IMR-90 (cell line): ENCODE measurements around the gene RWDD1. TPM values are rescaled to one million over a fixed set of nuclear protein-coding genes. Genes with fewer than 3 reads are reported as not detected.

Experiments
- ATAC-seq: fragments of 200-7000 bp; cut with Tn5 transposase; 2 replicates; pipeline ENCODE4 v1.9.1; 2020; ENCODE audit warnings: low read depth, mild to moderate bottlenecking, moderate library complexity
- BruUV-seq: library from RNA; stranded (reverse); fragments of 400-500 nt; replicated peaks from 2 replicates; lab custom pipeline; 2021; lab: Mats Ljungman, UMichigan
- CTCF ChIA-PET: fragments of 300-600 bp; formaldehyde crosslinking; extraction: SDS; loops from one replicate; lab custom pipeline; 2021; ENCODE audit warnings: antibody characterized with exemption; lab: Yijun Ruan, JAX
- POLR2A ChIA-PET: fragments of 300-600 bp; sonication (Branson Sonifier 250); formaldehyde crosslinking; loops from one replicate; lab custom pipeline; 2022; ENCODE audit warnings: antibody characterized with exemption; ENCODE audit not compliant: unreplicated experiment; lab: Charles Lee
- DNase-seq: peaks from one replicate; pipeline ENCODE4 v3.0.0; 2013
- H2AFZ ChIP-seq: replicated peaks from 2 replicates; pipeline ENCODE3; 2013; ENCODE audit warnings: low read length, mild to moderate bottlenecking; ENCODE audit not compliant: poor library complexity
- H2AK5ac ChIP-seq: 2 replicates; pipeline ENCODE4 v1.6.1; 2013; ENCODE audit warnings: low read depth, low read length, inconsistent platforms
- H2AK9ac ChIP-seq: replicated peaks from 2 replicates; pipeline ENCODE3; 2013; ENCODE audit warnings: mild to moderate bottlenecking, low read depth, low read length, moderate library complexity; ENCODE audit not compliant: poor library complexity
- H2BK120ac ChIP-seq: 2 replicates; pipeline ENCODE4 v1.6.1; 2013; ENCODE audit warnings: low read depth, low read length, inconsistent platforms
- H2BK15ac ChIP-seq: 3 replicates; pipeline ENCODE4 v1.6.1; 2013; ENCODE audit warnings: low read depth, low read length, inconsistent platforms
- H2BK20ac ChIP-seq: 2 replicates; pipeline ENCODE4 v1.6.1; 2013; ENCODE audit warnings: low read depth, mild to moderate bottlenecking, inconsistent platforms, low read length, moderate library complexity
- H2BK5ac ChIP-seq: 2 replicates; pipeline ENCODE4 v1.6.1; 2013; ENCODE audit warnings: mild to moderate bottlenecking, low read depth, low read length, inconsistent platforms; ENCODE audit not compliant: poor library complexity, severe bottlenecking
- H3K14ac ChIP-seq: replicated peaks from 2 replicates; pipeline ENCODE4 v1.6.1; 2013; ENCODE audit warnings: low read depth, low read length, inconsistent platforms
- H3K18ac ChIP-seq: 2 replicates; pipeline ENCODE4 v1.6.1; 2013; ENCODE audit warnings: low read depth, low read length, control low read depth
- H3K23ac ChIP-seq: 2 replicates; pipeline ENCODE4 v1.6.1; 2013; ENCODE audit warnings: low read depth, low read length, inconsistent platforms
- H3K27ac ChIP-seq: 2 replicates; pipeline ENCODE4 v1.5.1; 2013; ENCODE audit warnings: mild to moderate bottlenecking, control low read depth, low read length; ENCODE audit not compliant: insufficient read depth
- H3K27me3 ChIP-seq: 2 replicates; pipeline ENCODE4 v1.6.1; 2013; ENCODE audit warnings: low read length; ENCODE audit not compliant: control insufficient read depth, insufficient read depth
- H3K36me3 ChIP-seq: 2 replicates; pipeline ENCODE4 v1.6.1; 2013; ENCODE audit warnings: low read length, mixed read lengths; ENCODE audit not compliant: control insufficient read depth, insufficient read depth
- H3K4ac ChIP-seq: 2 replicates; pipeline ENCODE4 v1.6.1; 2013; ENCODE audit warnings: low read depth, low read length, inconsistent platforms
- H3K4me1 ChIP-seq: 2 replicates; pipeline ENCODE4 v1.6.1; 2013; ENCODE audit warnings: low read length, mixed read lengths; ENCODE audit not compliant: control insufficient read depth, insufficient read depth
- H3K4me2 ChIP-seq: 2 replicates; pipeline ENCODE4 v1.6.1; 2013; ENCODE audit warnings: low read depth, mild to moderate bottlenecking, control low read depth, low read length, moderate library complexity
- H3K4me3 ChIP-seq: 2 replicates; pipeline ENCODE4 v1.5.1; 2013; ENCODE audit warnings: low read depth, mild to moderate bottlenecking, control low read depth, low read length, moderate library complexity; ENCODE audit not compliant: insufficient read depth
- H3K56ac ChIP-seq: 2 replicates; pipeline ENCODE4 v1.6.1; 2013; ENCODE audit warnings: low read length, inconsistent platforms; ENCODE audit not compliant: insufficient read depth; ENCODE audit errors: extremely low read depth
- H3K79me1 ChIP-seq, 2 experiments: 2 replicates each; pipeline ENCODE4 v1.6.1; 2013; ENCODE audit warnings: low read length in 2 of 2, inconsistent platforms in 1 of 2, low read depth in 1 of 2
- H3K9ac ChIP-seq: 2 replicates; pipeline ENCODE4 v1.6.1; 2013; ENCODE audit warnings: low read depth, low read length, control low read depth
- H3K9me1 ChIP-seq: 2 replicates; pipeline ENCODE4 v1.6.1; 2013; ENCODE audit warnings: low read length, inconsistent platforms; ENCODE audit not compliant: insufficient read depth
- H3K9me3 ChIP-seq: 2 replicates; pipeline ENCODE4 v1.6.1; 2013; ENCODE audit warnings: low read length; ENCODE audit not compliant: control insufficient read depth, insufficient read depth
- H4K20me1 ChIP-seq: 2 replicates; pipeline ENCODE4 v1.6.1; 2013; ENCODE audit warnings: low read length, inconsistent platforms; ENCODE audit not compliant: insufficient read depth
- H4K5ac ChIP-seq: 2 replicates; pipeline ENCODE4 v1.6.1; 2013; ENCODE audit warnings: mild to moderate bottlenecking, low read depth, low read length, control low read depth
- H4K8ac ChIP-seq, 2 experiments: 2 replicates each; pipeline ENCODE4 v1.6.1; 2013; ENCODE audit warnings: low read depth in 2 of 2, low read length in 2 of 2, control low read depth in 1 of 2, inconsistent platforms in 1 of 2
- H4K91ac ChIP-seq: 2 replicates; pipeline ENCODE4 v1.6.1; 2013; ENCODE audit warnings: low read depth, low read length, inconsistent platforms; ENCODE audit not compliant: insufficient read depth
- BHLHE40 ChIP-seq: fragments of 150-350 bp; IDR thresholded peaks from 2 replicates; pipeline ENCODE4 v1.6.1; 2016; ENCODE audit warnings: mild to moderate bottlenecking, low read depth, low read length
- CEBPB ChIP-seq: IDR thresholded peaks from 2 replicates; pipeline ENCODE4 v1.6.1; 2012; ENCODE audit warnings: low read depth, low read length, improper control_type of control experiment
- MAFK ChIP-seq: IDR thresholded peaks from 2 replicates; pipeline ENCODE4 v1.6.1; 2012; ENCODE audit warnings: low read depth, low read length, improper control_type of control experiment
- MXI1 ChIP-seq: IDR thresholded peaks from 2 replicates; pipeline ENCODE4 v1.6.1; 2012; ENCODE audit warnings: low read depth, mild to moderate bottlenecking, low read length, moderate library complexity, borderline replicate concordance
- NFE2L2 ChIP-seq: fragments of 150-350 bp; IDR thresholded peaks from 2 replicates; pipeline ENCODE4 v1.6.1; 2016; ENCODE audit warnings: low read depth, mild to moderate bottlenecking, low read length
- RCOR1 ChIP-seq: IDR thresholded peaks from 2 replicates; pipeline ENCODE4 v1.6.1; 2012; ENCODE audit warnings: mild to moderate bottlenecking, low read length, improper control_type of control experiment; ENCODE audit not compliant: insufficient replicate concordance
- RFX5 ChIP-seq: IDR thresholded peaks from 2 replicates; pipeline ENCODE4 v1.8.0; 2012; ENCODE audit warnings: low read depth, mild to moderate bottlenecking, low read length, moderate library complexity
- SMC3 ChIP-seq: fragments of 150-350 bp; IDR thresholded peaks from 2 replicates; pipeline ENCODE4 v1.6.1; 2016; ENCODE audit warnings: low read depth, mild to moderate bottlenecking, antibody characterized with exemption, low read length, moderate library complexity
- WGBS, 2 experiments: methylation state at CpG; one replicate each; pipeline versions ENCODE4 v1.1.5 to v1.1.7; 2013; ENCODE audit warnings: missing lambda C conversion rate in 2 of 2; ENCODE audit not compliant: insufficient read length in 1 of 2; ENCODE audit errors: extremely low coverage in 2 of 2; 5-methylcytosine and 5-hydroxymethylcytosine counted together
- dilution Hi-C: fragments of 300-500 bp; cut with HindIII; formaldehyde crosslinking; loops from one replicate; pipeline ENCODE4 v1.14.3; 2018; ENCODE audit warnings: low sequenced_read_pairs; ENCODE audit not compliant: unreplicated experiment
- in situ Hi-C: fragments of 300-500 bp; cut with MboI; formaldehyde crosslinking; loops from 3 replicates; pipeline ENCODE4 v1.14.3; 2019; ENCODE audit warnings: low sequenced_read_pairs, inconsistent platforms, mixed read lengths
- intact Hi-C: fragments of 100-400 bp; cut with micrococcal nuclease; formaldehyde crosslinking; loops from 2 replicates; pipeline ENCODE4 v1.10.0; 2022
- polyA plus RNA-seq, 3 experiments: library from polyadenylated mRNA; depleted of rRNA; stranded (reverse); fragments of >200 nt; gene quantifications; 2 replicates each; pipeline ENCODE4 v1.2.3, GENCODE V29; 2012; ENCODE audit warnings: low replicate concordance in 1 of 3
- total RNA-seq: library from RNA; depleted of rRNA; stranded (reverse); fragments of >200 nt; gene quantifications from 2 replicates; pipeline ENCODE4 v1.2.3, GENCODE V29; 2012
- TF ChIP-seq, protein P1 (sequence below): fragments of 150-350 bp; IDR thresholded peaks from 2 replicates; pipeline ENCODE4 v1.6.1; 2016; ENCODE audit warnings: low read depth, mild to moderate bottlenecking, low read length, moderate library complexity, borderline replicate concordance
- TF ChIP-seq, protein P2 (sequence below): fragments of 150-350 bp; IDR thresholded peaks from 2 replicates; pipeline ENCODE4 v1.6.1; 2017; ENCODE audit warnings: mild to moderate bottlenecking, antibody characterized with exemption, low read length, low read depth

Gene RWDD1
- total and polyA plus RNA-seq, 2 of the 4 experiments (the other 2 are of a cell fraction) = 23.6 to 92.8 TPM

DNA sequence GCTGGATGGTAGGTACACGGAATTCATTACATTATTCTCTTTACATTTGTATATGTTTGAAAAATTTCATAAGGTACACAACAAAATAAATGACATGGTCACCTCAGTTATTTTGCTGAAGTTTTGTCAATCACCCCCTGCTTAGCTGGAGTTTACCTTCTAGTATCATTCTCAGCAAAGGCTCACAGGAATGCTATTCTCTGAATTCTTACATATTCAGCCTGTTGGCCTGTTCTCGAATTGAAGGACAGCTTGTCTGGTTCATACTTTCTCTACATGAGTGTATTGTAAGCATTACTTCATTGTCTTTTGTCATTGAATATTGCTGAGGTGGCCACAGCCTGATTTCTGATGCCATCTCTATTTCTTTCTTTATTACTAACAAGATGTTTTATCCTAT lies 47.1 kb upstream of the RWDD1 start:
- H3K9me1 ChIP-seq = peaks cover 4% of the 10 kb centered on the region
- H3K36me3 ChIP-seq = no peaks in the 10 kb centered on the region
- H3K9me3 ChIP-seq = no peaks in the 10 kb centered on the region
- BruUV-seq = no TSS peak
- H3K79me1 ChIP-seq = no peaks in the 10 kb centered on the region
- no peak overlapping the region for H2BK120ac ChIP-seq
- H3K4me3 ChIP-seq = no peak overlapping the region
- no peak overlapping the region for H4K8ac ChIP-seq
- no peak overlapping the region for H2AFZ ChIP-seq
- in situ Hi-C loops = no loop called here
- H2BK5ac ChIP-seq = no peak overlapping the region
- ATAC-seq = no peak
- ChIA-PET CTCF (no interaction called here), POLR2A (no interaction called here)
- no peak for TF ChIP-seq CEBPB
- no peak for TF ChIP-seq BHLHE40
- TF ChIP-seq NFE2L2 = no peak
- TF ChIP-seq, protein P1, sequence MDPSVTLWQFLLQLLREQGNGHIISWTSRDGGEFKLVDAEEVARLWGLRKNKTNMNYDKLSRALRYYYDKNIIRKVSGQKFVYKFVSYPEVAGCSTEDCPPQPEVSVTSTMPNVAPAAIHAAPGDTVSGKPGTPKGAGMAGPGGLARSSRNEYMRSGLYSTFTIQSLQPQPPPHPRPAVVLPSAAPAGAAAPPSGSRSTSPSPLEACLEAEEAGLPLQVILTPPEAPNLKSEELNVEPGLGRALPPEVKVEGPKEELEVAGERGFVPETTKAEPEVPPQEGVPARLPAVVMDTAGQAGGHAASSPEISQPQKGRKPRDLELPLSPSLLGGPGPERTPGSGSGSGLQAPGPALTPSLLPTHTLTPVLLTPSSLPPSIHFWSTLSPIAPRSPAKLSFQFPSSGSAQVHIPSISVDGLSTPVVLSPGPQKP = no peak
- no peak for TF ChIP-seq RFX5
- TF ChIP-seq MXI1 = no peak
- TF ChIP-seq, protein P2, sequence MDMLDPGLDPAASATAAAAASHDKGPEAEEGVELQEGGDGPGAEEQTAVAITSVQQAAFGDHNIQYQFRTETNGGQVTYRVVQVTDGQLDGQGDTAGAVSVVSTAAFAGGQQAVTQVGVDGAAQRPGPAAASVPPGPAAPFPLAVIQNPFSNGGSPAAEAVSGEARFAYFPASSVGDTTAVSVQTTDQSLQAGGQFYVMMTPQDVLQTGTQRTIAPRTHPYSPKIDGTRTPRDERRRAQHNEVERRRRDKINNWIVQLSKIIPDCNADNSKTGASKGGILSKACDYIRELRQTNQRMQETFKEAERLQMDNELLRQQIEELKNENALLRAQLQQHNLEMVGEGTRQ = no peak
- TF ChIP-seq MAFK = no peak
- no peak for TF ChIP-seq RCOR1
- TF ChIP-seq SMC3 = no peak
- H3K9ac ChIP-seq = no peak overlapping the region
- no peak for DNase-seq
- H3K56ac ChIP-seq = no peak overlapping the region
- no peak overlapping the region for H2AK9ac ChIP-seq
- no CpG with 5 or more reads among the region's 2 CpGs for WGBS, 2 experiments
- H3K27ac ChIP-seq = no peak overlapping the region
- no peaks in the 10 kb centered on the region for H4K20me1 ChIP-seq
- H3K4ac ChIP-seq = no peak overlapping the region
- H3K14ac ChIP-seq = no peak overlapping the region
- dilution Hi-C loops = no loop called here
- no peak overlapping the region for H4K5ac ChIP-seq
- H3K23ac ChIP-seq = no peak overlapping the region
- no peak overlapping the region for H4K91ac ChIP-seq
- no peak overlapping the region for H2BK15ac ChIP-seq
- no peak overlapping the region for H2AK5ac ChIP-seq
- H3K27me3 ChIP-seq = no peaks in the 10 kb centered on the region
- no peak overlapping the region for H2BK20ac ChIP-seq
- no peak overlapping the region for H3K18ac ChIP-seq
- H3K4me2 ChIP-seq = no peak overlapping the region
- H3K4me1 ChIP-seq = peaks cover 3% of the 10 kb centered on the region
- intact Hi-C loops = no loop called here
